NCI-H748 (cell line): Measurements from ENCODE around the gene CDK12.
"Not testable (repeated sequence)": the region's sequence is repeated elsewhere in the genome, so short reads cannot be mapped to it uniquely, and the experiment has no call there.

Experiments
- DNase-seq: peaks from one replicate; lab custom pipeline; 2025; ENCODE audit not compliant: unreplicated experiment; lab: John Stamatoyannopoulos, UW

CDK12 gene

GRCh38 chr17:39461113-39461925, at the start of gene CDK12:
Gene CDK12, plus strand, starts transcription at chr17:39461486. Its CDS starts 586 bp downstream, at chr17:39462072.
- peak; percentile 100 for DNase-seq

DNA sequence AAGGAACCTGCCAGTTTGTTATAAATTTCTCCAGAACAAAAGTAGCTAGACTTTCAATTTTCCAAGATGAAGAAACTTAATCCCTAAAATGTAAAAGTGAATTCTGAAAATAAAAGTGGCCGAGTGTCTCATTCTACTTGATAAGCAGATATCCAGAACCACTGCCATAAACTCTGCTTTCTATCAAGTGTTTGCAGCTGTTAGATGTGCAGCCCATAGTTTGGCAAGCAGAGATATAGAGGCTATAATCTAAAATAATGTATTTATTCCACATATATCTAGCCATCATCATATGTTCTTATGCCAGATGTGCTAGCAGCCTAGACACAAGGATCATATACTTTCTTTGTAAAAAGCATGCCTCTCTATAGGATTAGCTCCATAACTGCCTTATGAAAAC, 45.1 kb upstream of the CDK12 start:
- no peak for DNase-seq

GRCh38 chr17:39429600-39429999, 31.7 kb upstream of the CDK12 start:
- DNase-seq = no peak

DNA sequence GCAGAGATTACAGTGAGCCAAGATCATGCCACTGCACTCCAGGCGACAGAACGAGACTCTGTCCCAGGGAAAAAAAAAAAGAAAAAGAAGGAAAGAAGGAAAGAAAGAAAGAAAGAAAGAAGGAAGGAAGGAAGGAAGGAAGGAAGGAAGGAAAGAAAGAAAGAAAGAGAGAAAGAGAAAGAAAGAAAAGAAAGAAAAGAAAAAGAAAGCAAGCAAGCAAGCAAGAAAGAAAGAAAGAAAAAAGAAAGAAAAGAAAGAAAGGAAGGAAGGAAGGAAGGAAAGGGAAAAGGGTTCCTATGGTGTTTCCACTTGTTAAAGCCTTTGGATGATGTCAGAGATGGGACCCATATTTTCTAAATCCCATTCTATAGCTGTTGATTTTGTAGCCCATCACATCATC, 21.4 kb upstream of the CDK12 start:
- DNase-seq = not testable (repeated sequence)

DNA sequence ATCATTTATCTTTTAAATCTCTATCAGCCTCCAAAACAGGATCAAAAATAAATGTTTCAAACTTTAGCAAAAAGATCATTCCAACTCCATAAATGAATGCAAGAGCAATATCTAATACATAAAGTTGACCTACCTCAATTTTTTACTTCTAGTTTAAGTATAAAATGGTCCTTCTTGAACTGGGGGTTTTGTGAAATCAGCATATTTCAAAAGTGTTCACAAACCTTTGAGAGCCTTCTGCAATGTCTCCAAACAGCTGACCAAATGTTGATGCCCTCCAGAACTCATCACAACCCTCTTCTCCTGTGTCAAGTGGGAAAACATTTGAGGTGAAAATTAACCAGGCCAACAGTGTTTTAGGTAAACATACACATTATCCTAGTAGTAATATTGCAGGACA, 18.0 kb upstream of the CDK12 start:
- DNase-seq = no peak

GRCh38 chr17:39447561-39447960, 13.7 kb upstream of the CDK12 start:
- DNase-seq = no peak

DNA sequence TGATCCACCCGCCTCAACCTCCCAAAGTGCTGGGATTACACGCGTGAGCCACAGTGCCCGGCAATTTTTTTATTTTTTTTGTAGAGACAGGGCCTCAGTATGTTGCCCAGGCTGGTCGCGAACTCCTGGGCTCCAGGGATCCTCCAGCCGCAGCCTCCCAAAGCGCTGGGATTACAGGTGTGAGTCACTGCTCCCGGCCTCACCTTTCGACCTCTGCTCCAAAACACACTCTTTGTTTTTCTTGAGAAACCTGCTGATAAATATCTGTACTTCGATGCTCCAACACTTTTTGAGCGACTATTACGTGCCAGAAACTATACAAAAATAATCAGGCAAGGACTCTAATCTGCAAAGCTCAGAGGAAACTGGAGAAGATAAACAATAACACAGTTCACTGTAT, 11.2 kb upstream of the CDK12 start:
- DNase-seq = no peak

DNA sequence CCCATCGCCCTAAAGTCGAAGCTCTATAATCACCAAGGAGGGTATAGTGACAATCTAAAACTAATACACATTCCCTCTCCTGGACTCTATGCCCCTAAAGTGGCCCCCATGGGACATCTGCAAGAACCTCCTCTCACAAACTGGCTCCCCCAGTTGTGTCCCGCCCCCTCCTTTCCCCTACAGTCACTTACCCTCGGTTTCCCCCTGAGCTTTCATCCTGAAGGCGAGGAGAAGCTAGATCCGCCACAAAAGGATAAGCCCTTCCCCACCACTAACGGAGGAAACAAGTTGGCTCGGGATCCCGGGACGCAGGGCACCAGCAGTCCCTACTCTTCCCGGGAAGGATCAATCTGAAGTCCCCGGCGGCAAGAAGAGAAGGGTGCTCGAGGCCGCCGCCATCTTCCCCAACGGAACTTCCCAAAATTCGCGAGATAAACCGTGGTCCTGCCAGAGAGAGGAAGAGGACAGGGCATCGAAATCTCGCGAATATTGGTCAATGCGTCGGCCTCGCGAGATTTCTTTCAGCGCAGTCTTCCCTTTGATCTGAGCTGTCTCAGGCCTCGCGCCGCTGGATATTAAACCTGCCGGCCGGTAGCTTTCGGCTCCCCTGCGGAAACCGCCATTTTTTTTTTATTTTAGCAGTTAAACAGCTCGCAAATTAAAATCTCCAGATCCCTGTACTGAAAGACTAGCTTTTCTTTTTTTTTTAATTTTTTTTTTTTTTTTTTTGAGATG, 10.3 kb upstream of the CDK12 start, which contains the start of gene MED1:
TSS of gene MED1 (minus strand) at position 417 of the 735 bp plus-strand sequence. CDS start at position 216, 201 bp downstream.
- peak; percentile 99 for DNase-seq

DNA sequence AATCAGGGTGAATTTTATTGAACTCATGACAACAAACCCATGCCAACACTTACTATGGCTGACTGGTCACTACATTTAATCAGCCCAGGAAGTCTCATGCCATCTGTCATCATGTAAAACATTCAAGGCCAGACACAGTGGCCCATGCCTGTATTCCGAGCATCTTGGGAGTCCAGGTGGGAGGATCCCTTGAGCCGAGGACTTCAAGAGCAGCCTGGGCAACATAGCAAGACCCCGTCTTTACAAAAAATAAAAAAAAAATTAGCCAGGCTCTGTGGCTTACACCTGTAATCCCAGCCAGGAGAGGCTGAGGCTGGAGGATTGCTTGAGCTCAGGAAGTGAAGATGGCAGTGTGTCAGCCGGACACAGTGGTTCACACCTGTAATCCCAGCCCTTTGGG, 5.4 kb upstream of the CDK12 start:
- no peak for DNase-seq

DNA sequence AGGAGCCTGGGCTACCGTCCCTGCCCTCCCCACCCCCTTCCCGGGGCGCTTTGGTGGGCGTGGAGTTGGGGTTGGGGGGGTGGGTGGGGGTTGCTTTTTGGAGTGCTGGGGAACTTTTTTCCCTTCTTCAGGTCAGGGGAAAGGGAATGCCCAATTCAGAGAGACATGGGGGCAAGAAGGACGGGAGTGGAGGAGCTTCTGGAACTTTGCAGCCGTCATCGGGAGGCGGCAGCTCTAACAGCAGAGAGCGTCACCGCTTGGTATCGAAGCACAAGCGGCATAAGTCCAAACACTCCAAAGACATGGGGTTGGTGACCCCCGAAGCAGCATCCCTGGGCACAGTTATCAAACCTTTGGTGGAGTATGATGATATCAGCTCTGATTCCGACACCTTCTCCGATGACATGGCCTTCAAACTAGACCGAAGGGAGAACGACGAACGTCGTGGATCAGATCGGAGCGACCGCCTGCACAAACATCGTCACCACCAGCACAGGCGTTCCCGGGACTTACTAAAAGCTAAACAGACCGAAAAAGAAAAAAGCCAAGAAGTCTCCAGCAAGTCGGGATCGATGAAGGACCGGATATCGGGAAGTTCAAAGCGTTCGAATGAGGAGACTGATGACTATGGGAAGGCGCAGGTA, 762 bp downstream of the CDK12 start:
- DNase-seq = peak; percentile 46

GRCh38 chr17:39462631-39463375, 1.5 kb downstream of the CDK12 start:
- peak; percentile 21 for DNase-seq

GRCh38 chr17:39464639-39465181, 3.4 kb downstream of the CDK12 start:
- DNase-seq = not testable (repeated sequence)

GRCh38 chr17:39468610-39469009, 7.3 kb downstream of the CDK12 start:
- not testable (repeated sequence) for DNase-seq

- no peak for DNase-seq
Observed at GRCh38 chr17:39473310-39473709, 12.0 kb downstream of the CDK12 start.

DNA sequence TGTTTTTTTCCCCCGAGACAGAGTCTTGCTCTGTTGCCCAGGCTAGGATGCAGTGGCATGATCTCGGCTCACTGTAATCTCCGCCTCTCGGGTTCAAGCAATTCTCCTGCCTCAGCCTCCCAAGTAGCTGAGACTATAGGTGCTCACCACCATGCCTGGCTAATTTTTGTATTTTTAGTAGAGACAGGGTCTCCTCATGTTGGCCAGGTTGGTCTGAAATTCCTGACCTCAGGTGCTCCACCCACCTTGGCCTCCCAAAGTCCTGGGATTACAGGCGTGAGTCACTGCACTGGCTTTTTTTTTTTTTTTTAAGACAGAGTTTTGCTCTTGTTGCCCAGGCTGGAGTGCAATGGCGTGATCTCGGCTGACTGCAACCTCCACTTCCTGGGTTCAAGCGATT, 18.3 kb downstream of the CDK12 start:
- DNase-seq = not testable (repeated sequence)

DNA sequence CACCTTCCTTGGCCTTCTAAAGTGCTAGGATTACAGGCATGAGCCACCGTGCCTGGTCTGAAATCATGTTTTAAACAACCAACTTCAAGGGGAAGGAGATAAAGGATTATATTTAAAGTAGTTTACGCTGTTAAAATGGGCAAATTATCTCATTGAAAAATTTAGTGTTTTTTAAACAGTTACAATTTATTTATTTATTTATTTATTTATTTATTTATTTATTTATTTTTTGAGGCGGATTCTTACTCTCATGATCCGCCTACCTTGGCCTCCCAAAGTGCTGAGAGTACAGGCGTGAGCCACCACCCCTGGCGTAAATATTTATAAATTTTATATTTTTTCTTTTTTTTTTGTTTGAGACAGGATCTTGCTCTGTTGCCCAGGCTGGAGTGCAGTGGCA, 22.2 kb downstream of the CDK12 start:
- DNase-seq = no peak

- no peak for DNase-seq
Observed at GRCh38 chr17:39484178-39484577, 22.9 kb downstream of the CDK12 start.

DNA sequence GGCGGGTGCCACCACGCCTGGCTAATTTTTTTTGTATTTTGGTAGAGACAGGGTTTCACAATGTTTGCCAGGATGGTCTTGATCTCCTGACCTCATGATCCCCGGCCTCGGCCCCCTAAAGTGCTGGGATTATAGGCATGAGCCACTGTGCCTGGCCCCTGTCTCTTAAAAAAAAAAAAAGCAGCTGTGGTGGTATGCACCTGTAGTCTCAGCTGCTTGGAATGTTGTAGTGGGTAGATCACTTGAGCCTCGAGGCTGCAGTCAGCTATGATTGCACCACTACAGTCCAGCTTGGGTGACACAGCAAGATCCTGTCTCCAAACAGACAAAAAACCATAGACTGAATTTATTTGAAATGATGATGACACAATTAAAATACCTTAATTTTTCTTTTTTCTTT, 24.3 kb downstream of the CDK12 start:
- DNase-seq = no peak

GRCh38 chr17:39486242-39486641, 25.0 kb downstream of the CDK12 start:
- DNase-seq = no peak

- DNase-seq = not testable (repeated sequence)
Observed at GRCh38 chr17:39487490-39487889, 26.2 kb downstream of the CDK12 start.

- DNase-seq = no peak
Observed at GRCh38 chr17:39487946-39488345, 26.7 kb downstream of the CDK12 start.
